ENCODE results near the gene SLC44A1. TPM values are rescaled to one million over a fixed set of nuclear protein-coding genes. Genes with fewer than 3 reads are reported as not detected.

SLC44A1 gene
- 51.7 and 55.5 TPM in 2 replicates for total RNA-seq
- polyA plus RNA-seq (2012) = 23.0 TPM

- peak; percentile 97 for DNase-seq (ENCODE audit: low read depth)
Measured at GRCh38 chr9:105244003-105244733, at the start of gene SLC44A1. TSS of gene SLC44A1 (plus strand) at chr9:105244651. CDS start at chr9:105244869, 218 bp downstream.

- no peak for DNase-seq (ENCODE audit: low read depth)
Measured at GRCh38 chr9:105195259-105195658, 49.2 kb upstream of the SLC44A1 start.

GRCh38 chr9:105198023-105198422, 46.4 kb upstream of the SLC44A1 start:
- DNase-seq (ENCODE audit: low read depth) = no peak

- DNase-seq (ENCODE audit: low read depth) = no peak
Measured at GRCh38 chr9:105198865-105199264, 45.6 kb upstream of the SLC44A1 start.

GRCh38 chr9:105204416-105204815, 40.0 kb upstream of the SLC44A1 start:
- no peak for DNase-seq (ENCODE audit: low read depth)

GRCh38 chr9:105205787-105206495, 38.5 kb upstream of the SLC44A1 start:
- DNase-seq (ENCODE audit: low read depth) = peak; percentile 69

GRCh38 chr9:105206496-105206820, 38.0 kb upstream of the SLC44A1 start:
- DNase-seq (ENCODE audit: low read depth) = no peak

- DNase-seq (ENCODE audit: low read depth) = no peak
Measured at GRCh38 chr9:105206821-105207699, 37.4 kb upstream of the SLC44A1 start.

- DNase-seq (ENCODE audit: low read depth) = peak; percentile 70
Measured at GRCh38 chr9:105216440-105217178, 27.8 kb upstream of the SLC44A1 start.

- no peak for DNase-seq (ENCODE audit: low read depth)
Measured at GRCh38 chr9:105218673-105219072, 25.8 kb upstream of the SLC44A1 start.

GRCh38 chr9:105219291-105219805, 25.1 kb upstream of the SLC44A1 start:
- DNase-seq (ENCODE audit: low read depth) = no peak

- no peak for DNase-seq (ENCODE audit: low read depth)
Measured at GRCh38 chr9:105220451-105220850, 24.0 kb upstream of the SLC44A1 start.

- no peak for DNase-seq (ENCODE audit: low read depth)
Measured at GRCh38 chr9:105223544-105224140, 20.8 kb upstream of the SLC44A1 start.

GRCh38 chr9:105226055-105226454, 18.4 kb upstream of the SLC44A1 start:
- no peak for DNase-seq (ENCODE audit: low read depth)

GRCh38 chr9:105232207-105232606, 12.2 kb upstream of the SLC44A1 start:
- no peak for DNase-seq (ENCODE audit: low read depth)

GRCh38 chr9:105233873-105234272, 10.6 kb upstream of the SLC44A1 start:
- DNase-seq (ENCODE audit: low read depth) = peak; percentile 34

GRCh38 chr9:105236261-105236660, 8.2 kb upstream of the SLC44A1 start:
- DNase-seq (ENCODE audit: low read depth) = no peak

- DNase-seq (ENCODE audit: low read depth) = no peak
Measured at GRCh38 chr9:105237246-105237645, 7.2 kb upstream of the SLC44A1 start.

- DNase-seq (ENCODE audit: low read depth) = no peak
Measured at GRCh38 chr9:105238302-105238701, 6.1 kb upstream of the SLC44A1 start.

- no peak for DNase-seq (ENCODE audit: low read depth)
Measured at GRCh38 chr9:105241356-105242043, 3.0 kb upstream of the SLC44A1 start.
